SK-N-SH (cell line): ENCODE data around the gene WNT5A. TPM values are rescaled to one million over a fixed set of nuclear protein-coding genes. Genes with fewer than 3 reads are reported as not detected.

ENCODE experiments used
- CTCF ChIA-PET: fragments of 300-600, 350-600 bp; formaldehyde crosslinking; extraction: SDS; loops from one replicate; lab custom pipeline; 2021; lab: Yijun Ruan, JAX
- POLR2A ChIA-PET: fragments of 350-600 bp; sonication (Branson Sonifier 250); formaldehyde crosslinking; extraction: SDS; loops from one replicate; lab custom pipeline; 2020; ENCODE audit warnings: antibody characterized with exemption, inconsistent platforms; lab: Yijun Ruan, JAX
- DNase-seq: peaks from one replicate; pipeline ENCODE4 v3.0.0; 2012
- H2AFZ ChIP-seq: fragments of 200-600 bp; sonication (generic); 2 replicates; pipeline ENCODE4 v1.8.1; 2016; ENCODE audit warnings: antibody characterized with exemption, mild to moderate bottlenecking, low read depth
- H3F3A ChIP-seq: fragments of 200-600 bp; sonication (generic); replicated peaks from 2 replicates; pipeline ENCODE3; 2016; ENCODE audit warnings: antibody characterized with exemption, mild to moderate bottlenecking; ENCODE audit not compliant: insufficient read depth
- H3K27ac ChIP-seq, 2 experiments: fragments of 200-500 bp in 1 of 2; fragments of 200-600 bp in 1 of 2; sonication (Bioruptor generic) in 1 of 2; sonication (generic), shearing (Covaris generic) in 1 of 2; 2 replicates each; pipeline versions ENCODE4 v1.5.1 to v1.6.1; 2014 to 2016; ENCODE audit warnings: low read depth in 2 of 2, inconsistent platforms in 1 of 2, low read length in 1 of 2, mild to moderate bottlenecking in 1 of 2, mixed read lengths in 1 of 2
- H3K27me3 ChIP-seq: fragments of 200-600 bp; sonication (generic), shearing (Covaris generic); 2 replicates; pipeline ENCODE4 v1.6.1; 2016; ENCODE audit warnings: mixed run types; ENCODE audit not compliant: insufficient read depth
- H3K36me3 ChIP-seq, 2 experiments: fragments of 200-500 bp in 1 of 2; fragments of 200-600 bp in 1 of 2; sonication (Bioruptor generic) in 1 of 2; sonication (generic) in 1 of 2; replicated peaks in 1 of 2; 2 replicates each; pipeline versions ENCODE3 to v1.5.1; 2014 to 2016; ENCODE audit warnings: low read length in 1 of 2, mild to moderate bottlenecking in 1 of 2; ENCODE audit not compliant: insufficient read depth in 2 of 2, control insufficient read depth in 1 of 2
- H3K4me1 ChIP-seq, 2 experiments: fragments of 200-500 bp in 1 of 2; fragments of 200-600 bp in 1 of 2; sonication (Bioruptor generic) in 1 of 2; sonication (generic), shearing (Covaris generic) in 1 of 2; 2 replicates each; pipeline versions ENCODE4 v1.5.1 to v1.6.1; 2014 to 2016; ENCODE audit warnings: low read depth in 1 of 2, low read length in 1 of 2, mixed run types in 1 of 2; ENCODE audit not compliant: insufficient read depth in 2 of 2, control insufficient read depth in 1 of 2
- H3K4me2 ChIP-seq: fragments of 200-600 bp; sonication (generic), shearing (Covaris generic); 2 replicates; pipeline ENCODE4 v1.6.1; 2017; ENCODE audit warnings: mixed run types
- H3K4me3 ChIP-seq, 2 experiments: fragments of 200-500 bp in 1 of 2; fragments of 200-600 bp in 1 of 2; sonication (Bioruptor generic) in 1 of 2; sonication (generic), shearing (Covaris generic) in 1 of 2; 2 replicates each; pipeline versions ENCODE4 v1.5.1 to v1.8.1; 2014 to 2016; ENCODE audit warnings: low read depth in 2 of 2, inconsistent platforms in 1 of 2, low read length in 1 of 2, mild to moderate bottlenecking in 1 of 2, mixed read lengths in 1 of 2, moderate library complexity in 1 of 2
- H3K79me2 ChIP-seq: fragments of 200-600 bp; sonication (generic); 2 replicates; pipeline ENCODE4 v1.8.1; 2017; ENCODE audit warnings: mild to moderate bottlenecking; ENCODE audit not compliant: insufficient read depth
- H3K9ac ChIP-seq: fragments of 200-600 bp; sonication (generic); 2 replicates; pipeline ENCODE4 v1.6.1; 2017; ENCODE audit warnings: mixed run types
- H3K9me2 ChIP-seq: fragments of 200-600 bp; sonication (generic); 2 replicates; pipeline ENCODE4 v1.6.1; 2017; ENCODE audit warnings: mixed run types
- H3K9me3 ChIP-seq: fragments of 200-600 bp; sonication (generic); 2 replicates; pipeline ENCODE4 v1.6.1; 2017; ENCODE audit warnings: mixed run types, mild to moderate bottlenecking, moderate library complexity
- H4K20me1 ChIP-seq: fragments of 200-600 bp; sonication (generic); 2 replicates; pipeline ENCODE4 v1.6.1; 2017; ENCODE audit warnings: mild to moderate bottlenecking, mixed run types; ENCODE audit not compliant: insufficient read depth
- ELF1 ChIP-seq: IDR thresholded peaks from 2 replicates; pipeline ENCODE4 v1.4.0; 2012
- EP300 ChIP-seq, 2 experiments: IDR thresholded peaks; 2 replicates each; pipeline versions ENCODE4 v1.4.0 to v1.6.1; 2012; ENCODE audit warnings: borderline replicate concordance in 1 of 2, low read depth in 1 of 2, low read length in 1 of 2
- FOXJ3 ChIP-seq: sonication (generic); formaldehyde crosslinking; IDR thresholded peaks from 2 replicates; pipeline ENCODE4 v1.5.1; 2020; ENCODE audit warnings: mild to moderate bottlenecking, missing genetic modification reagents
- FOXM1 ChIP-seq: IDR thresholded peaks from 2 replicates; pipeline ENCODE4 v1.4.0; 2012; ENCODE audit warnings: low read depth, mild to moderate bottlenecking
- GABPA ChIP-seq: IDR thresholded peaks from 2 replicates; pipeline ENCODE4 v1.4.0; 2012; ENCODE audit warnings: low read depth, mild to moderate bottlenecking
- GATA2 ChIP-seq: sonication (generic); formaldehyde crosslinking; IDR thresholded peaks from 2 replicates; pipeline ENCODE4 v1.5.0; 2020; ENCODE audit warnings: mild to moderate bottlenecking, missing genetic modification reagents
- JUND ChIP-seq: IDR thresholded peaks from 2 replicates; pipeline ENCODE4 v1.4.0; 2012
- MXI1 ChIP-seq: IDR thresholded peaks from 2 replicates; pipeline ENCODE4 v1.6.1; 2012; ENCODE audit warnings: mild to moderate bottlenecking, low read depth, low read length, improper control_type of control experiment
- NRF1 ChIP-seq: IDR thresholded peaks from 2 replicates; pipeline ENCODE4 v1.6.1; 2012; ENCODE audit warnings: low read depth, mild to moderate bottlenecking, low read length
- RAD21 ChIP-seq: IDR thresholded peaks from 2 replicates; pipeline ENCODE4 v1.6.1; 2012; ENCODE audit warnings: mild to moderate bottlenecking, low read length
- RXRA ChIP-seq: IDR thresholded peaks from 2 replicates; pipeline ENCODE4 v1.4.0; 2012; ENCODE audit warnings: low read depth, mild to moderate bottlenecking, borderline replicate concordance
- TAF1 ChIP-seq: IDR thresholded peaks from 2 replicates; pipeline ENCODE4 v1.6.1; 2012; ENCODE audit warnings: low read depth, mild to moderate bottlenecking, low read length, moderate library complexity, borderline replicate concordance
- TEAD4 ChIP-seq: IDR thresholded peaks from 2 replicates; pipeline ENCODE4 v1.4.0; 2012; ENCODE audit warnings: mild to moderate bottlenecking, borderline replicate concordance; ENCODE audit not compliant: insufficient read depth
- YY1 ChIP-seq: IDR thresholded peaks from 2 replicates; pipeline ENCODE4 v1.4.0; 2012; ENCODE audit warnings: low read depth, mild to moderate bottlenecking
- WGBS: methylation state at CpG from one replicate; pipeline ENCODE4 v1.1.6; 2017; ENCODE audit warnings: low lambda C conversion rate; 5-methylcytosine and 5-hydroxymethylcytosine counted together
- polyA plus RNA-seq, 3 experiments: library from polyadenylated mRNA; depleted of rRNA; stranded (reverse); fragments of >200 nt; gene quantifications; 2 replicates each; pipeline ENCODE4 v1.2.3, GENCODE V29; 2012
- TF ChIP-seq, protein P1 (sequence below): IDR thresholded peaks from 2 replicates; pipeline ENCODE4 v1.4.0; 2012; ENCODE audit warnings: low read depth, borderline replicate concordance
- TF ChIP-seq, protein P2 (sequence below): IDR thresholded peaks from 2 replicates; pipeline ENCODE4; 2012
- TF ChIP-seq, protein P3 (sequence below): fragments of 150-350 bp; IDR thresholded peaks from 2 replicates; pipeline ENCODE4 v1.6.1; 2017; ENCODE audit warnings: antibody characterized with exemption, low read length, low read depth, borderline replicate concordance
- TF ChIP-seq, protein P4 (sequence below): IDR thresholded peaks from 2 replicates; pipeline ENCODE4 v1.6.1; 2012; ENCODE audit warnings: mild to moderate bottlenecking, low read depth, low read length, moderate library complexity

WNT5A gene
- polyA plus RNA-seq, 1 of the 3 experiments (the other 2 are of a cell fraction) = 30.7 TPM

DNA sequence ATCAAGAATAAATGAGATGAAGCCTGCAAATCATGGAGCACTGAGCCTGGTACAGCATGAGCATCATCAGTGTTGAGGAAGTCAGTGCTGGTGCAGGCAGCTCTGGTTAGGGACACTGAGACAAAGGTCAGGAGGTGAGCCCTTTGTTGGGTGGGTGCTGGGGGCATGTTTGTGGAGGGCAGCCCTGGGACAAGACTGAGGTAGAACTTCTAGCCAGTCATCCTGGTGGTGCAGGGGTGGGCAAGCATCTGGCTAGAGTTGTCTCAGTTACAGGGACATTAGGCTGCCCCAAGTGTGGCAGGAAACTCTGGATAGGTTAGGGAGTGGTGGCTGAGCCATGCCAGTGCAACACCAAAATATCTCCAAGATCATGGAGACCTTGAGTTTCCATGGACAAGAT, 27.3 kb downstream of the WNT5A start:
- DNase-seq = no peak
- TF ChIP-seq, protein P1, sequence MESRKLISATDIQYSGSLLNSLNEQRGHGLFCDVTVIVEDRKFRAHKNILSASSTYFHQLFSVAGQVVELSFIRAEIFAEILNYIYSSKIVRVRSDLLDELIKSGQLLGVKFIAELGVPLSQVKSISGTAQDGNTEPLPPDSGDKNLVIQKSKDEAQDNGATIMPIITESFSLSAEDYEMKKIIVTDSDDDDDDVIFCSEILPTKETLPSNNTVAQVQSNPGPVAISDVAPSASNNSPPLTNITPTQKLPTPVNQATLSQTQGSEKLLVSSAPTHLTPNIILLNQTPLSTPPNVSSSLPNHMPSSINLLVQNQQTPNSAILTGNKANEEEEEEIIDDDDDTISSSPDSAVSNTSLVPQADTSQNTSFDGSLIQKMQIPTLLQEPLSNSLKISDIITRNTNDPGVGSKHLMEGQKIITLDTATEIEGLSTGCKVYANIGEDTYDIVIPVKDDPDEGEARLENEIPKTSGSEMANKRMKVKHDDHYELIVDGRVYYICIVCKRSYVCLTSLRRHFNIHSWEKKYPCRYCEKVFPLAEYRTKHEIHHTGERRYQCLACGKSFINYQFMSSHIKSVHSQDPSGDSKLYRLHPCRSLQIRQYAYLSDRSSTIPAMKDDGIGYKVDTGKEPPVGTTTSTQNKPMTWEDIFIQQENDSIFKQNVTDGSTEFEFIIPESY = no peak
- TF ChIP-seq MXI1 = no peak
- no peak for TF ChIP-seq YY1
- TF ChIP-seq, protein P2, sequence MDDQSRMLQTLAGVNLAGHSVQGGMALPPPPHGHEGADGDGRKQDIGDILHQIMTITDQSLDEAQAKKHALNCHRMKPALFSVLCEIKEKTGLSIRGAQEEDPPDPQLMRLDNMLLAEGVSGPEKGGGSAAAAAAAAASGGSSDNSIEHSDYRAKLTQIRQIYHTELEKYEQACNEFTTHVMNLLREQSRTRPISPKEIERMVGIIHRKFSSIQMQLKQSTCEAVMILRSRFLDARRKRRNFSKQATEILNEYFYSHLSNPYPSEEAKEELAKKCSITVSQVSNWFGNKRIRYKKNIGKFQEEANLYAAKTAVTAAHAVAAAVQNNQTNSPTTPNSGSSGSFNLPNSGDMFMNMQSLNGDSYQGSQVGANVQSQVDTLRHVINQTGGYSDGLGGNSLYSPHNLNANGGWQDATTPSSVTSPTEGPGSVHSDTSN = no peak
- TF ChIP-seq GATA2 (CRISPR knock-in tag) = no peak
- no peak for TF ChIP-seq ELF1
- TF ChIP-seq JUND = no peak
- TF ChIP-seq, protein P3, sequence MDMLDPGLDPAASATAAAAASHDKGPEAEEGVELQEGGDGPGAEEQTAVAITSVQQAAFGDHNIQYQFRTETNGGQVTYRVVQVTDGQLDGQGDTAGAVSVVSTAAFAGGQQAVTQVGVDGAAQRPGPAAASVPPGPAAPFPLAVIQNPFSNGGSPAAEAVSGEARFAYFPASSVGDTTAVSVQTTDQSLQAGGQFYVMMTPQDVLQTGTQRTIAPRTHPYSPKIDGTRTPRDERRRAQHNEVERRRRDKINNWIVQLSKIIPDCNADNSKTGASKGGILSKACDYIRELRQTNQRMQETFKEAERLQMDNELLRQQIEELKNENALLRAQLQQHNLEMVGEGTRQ = no peak
- TF ChIP-seq TEAD4 = no peak
- no peak for TF ChIP-seq FOXM1
- TF ChIP-seq EP300 (IDR thresholded peaks at IDR 0.05; ENCODE audit: borderline replicate concordance in 1 of 2, low read depth in 1 of 2, low read length in 1 of 2) = no peak
- POLR2A ChIA-PET = no interaction called here

DNA sequence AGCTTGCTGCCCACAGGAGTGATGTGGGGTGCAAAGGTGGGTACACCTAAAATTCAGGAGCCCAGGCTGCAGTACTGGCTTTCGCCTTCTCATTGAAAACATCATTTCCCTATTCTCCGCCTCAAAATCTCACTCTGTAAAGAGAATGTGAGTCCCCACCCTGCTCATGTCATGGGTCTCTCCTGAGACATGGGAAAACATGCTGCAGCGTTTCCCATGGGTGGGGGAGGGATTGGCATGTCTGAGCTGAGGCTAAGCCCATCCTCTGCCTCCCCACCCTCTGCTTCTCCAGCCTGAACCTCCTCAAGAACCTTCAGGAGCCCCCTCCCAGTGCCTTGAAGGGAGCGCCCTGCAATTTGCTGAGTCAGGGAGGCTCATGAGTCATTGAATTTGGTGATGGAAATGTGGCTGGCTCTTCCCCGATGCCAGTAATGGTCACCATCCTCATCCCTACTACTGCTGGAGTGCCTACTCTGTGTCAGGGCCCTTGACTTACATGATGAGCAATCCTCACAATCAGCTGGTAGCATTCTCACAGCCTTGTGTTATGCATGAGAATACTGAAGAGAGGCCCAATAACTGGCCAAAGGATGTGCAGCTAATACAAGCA, 28.8 kb downstream of the WNT5A start:
- Histone ChIP-seq H3K79me2 (no peaks in the 10 kb centered on the region), H3K4me3 (no peak overlapping the region), H3K36me3 (no peaks in the 10 kb centered on the region), H3F3A (peaks cover 6% of the 10 kb centered on the region), H3K9me2 (no peaks in the 10 kb centered on the region), H3K27me3 (no peaks in the 10 kb centered on the region), H3K9me3 (no peaks in the 10 kb centered on the region), H4K20me1 (no peaks in the 10 kb centered on the region), H3K4me2 (no peak overlapping the region), H3K27ac (no peak overlapping the region), H3K9ac (no peak overlapping the region), H3K4me1 (peaks cover 0 to 7% of the 10 kb centered on the region in 2 experiments; a peak in 1 of 4 replicates), H2AFZ (no peak overlapping the region)
- ChIA-PET CTCF (no interaction called here), POLR2A (no interaction called here)
- 52% methylated on average over 3 of the region's 5 CpGs for WGBS
- DNase-seq = no peak
- TF ChIP-seq, protein P4, sequence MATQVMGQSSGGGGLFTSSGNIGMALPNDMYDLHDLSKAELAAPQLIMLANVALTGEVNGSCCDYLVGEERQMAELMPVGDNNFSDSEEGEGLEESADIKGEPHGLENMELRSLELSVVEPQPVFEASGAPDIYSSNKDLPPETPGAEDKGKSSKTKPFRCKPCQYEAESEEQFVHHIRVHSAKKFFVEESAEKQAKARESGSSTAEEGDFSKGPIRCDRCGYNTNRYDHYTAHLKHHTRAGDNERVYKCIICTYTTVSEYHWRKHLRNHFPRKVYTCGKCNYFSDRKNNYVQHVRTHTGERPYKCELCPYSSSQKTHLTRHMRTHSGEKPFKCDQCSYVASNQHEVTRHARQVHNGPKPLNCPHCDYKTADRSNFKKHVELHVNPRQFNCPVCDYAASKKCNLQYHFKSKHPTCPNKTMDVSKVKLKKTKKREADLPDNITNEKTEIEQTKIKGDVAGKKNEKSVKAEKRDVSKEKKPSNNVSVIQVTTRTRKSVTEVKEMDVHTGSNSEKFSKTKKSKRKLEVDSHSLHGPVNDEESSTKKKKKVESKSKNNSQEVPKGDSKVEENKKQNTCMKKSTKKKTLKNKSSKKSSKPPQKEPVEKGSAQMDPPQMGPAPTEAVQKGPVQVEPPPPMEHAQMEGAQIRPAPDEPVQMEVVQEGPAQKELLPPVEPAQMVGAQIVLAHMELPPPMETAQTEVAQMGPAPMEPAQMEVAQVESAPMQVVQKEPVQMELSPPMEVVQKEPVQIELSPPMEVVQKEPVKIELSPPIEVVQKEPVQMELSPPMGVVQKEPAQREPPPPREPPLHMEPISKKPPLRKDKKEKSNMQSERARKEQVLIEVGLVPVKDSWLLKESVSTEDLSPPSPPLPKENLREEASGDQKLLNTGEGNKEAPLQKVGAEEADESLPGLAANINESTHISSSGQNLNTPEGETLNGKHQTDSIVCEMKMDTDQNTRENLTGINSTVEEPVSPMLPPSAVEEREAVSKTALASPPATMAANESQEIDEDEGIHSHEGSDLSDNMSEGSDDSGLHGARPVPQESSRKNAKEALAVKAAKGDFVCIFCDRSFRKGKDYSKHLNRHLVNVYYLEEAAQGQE = no peak
- TF ChIP-seq ELF1 = no peak
- no peak for TF ChIP-seq EP300 (IDR thresholded peaks at IDR 0.05; ENCODE audit: borderline replicate concordance in 1 of 2, low read depth in 1 of 2, low read length in 1 of 2)
- no peak for TF ChIP-seq RAD21
- no peak for TF ChIP-seq YY1
- no peak for TF ChIP-seq JUND
- TF ChIP-seq MXI1 = no peak
- TF ChIP-seq NRF1 = no peak
- no peak for TF ChIP-seq FOXJ3 (CRISPR knock-in tag)
- no peak for TF ChIP-seq TEAD4
- no peak for TF ChIP-seq GABPA
- no peak for TF ChIP-seq RXRA
- TF ChIP-seq, protein P3 = no peak
- TF ChIP-seq TAF1 = no peak

More for the DNA sequence above, 27.3 kb downstream of the WNT5A start:
- no peaks in the 10 kb centered on the region for H3K9me3 ChIP-seq
- no peaks in the 10 kb centered on the region for H3K27me3 ChIP-seq
- no peak overlapping the region for H3K9ac ChIP-seq
- no peaks in the 10 kb centered on the region for H4K20me1 ChIP-seq
- H3K79me2 ChIP-seq = no peaks in the 10 kb centered on the region
- no peak overlapping the region for H3K27ac ChIP-seq
- peaks cover 0 to 4% of the 10 kb centered on the region in 2 experiments; a peak in 1 of 4 replicates for H3K4me1 ChIP-seq
- H2AFZ ChIP-seq = no peak overlapping the region
- no peak overlapping the region for H3K4me3 ChIP-seq
- CTCF ChIA-PET = no interaction called here
- peaks cover 0 to 1% of the 10 kb centered on the region in 2 experiments for H3K36me3 ChIP-seq
- no peak overlapping the region for H3K4me2 ChIP-seq
- no peaks in the 10 kb centered on the region for H3F3A ChIP-seq
- H3K9me2 ChIP-seq = no peaks in the 10 kb centered on the region
